K562 (cell line): ENCODE measurements around the gene KIAA0319L. TPM values are rescaled to one million over a fixed set of nuclear protein-coding genes. Genes with fewer than 3 reads are reported as not detected.

Experiments used
- ATAC-seq: fragments of 200-7000 bp; cut with Tn5 transposase; 3 replicates; pipeline ENCODE4 v1.9.1; 2020; ENCODE audit warnings: moderate library complexity
- BruUV-seq: library from RNA; stranded (reverse); fragments of 400-500 nt; replicated peaks from 2 replicates; lab custom pipeline; 2021; lab: Mats Ljungman, UMichigan
- CTCF ChIA-PET: fragments of 300-600 bp; formaldehyde crosslinking; extraction: SDS; loops from one replicate; lab custom pipeline; 2021; ENCODE audit warnings: low intra/inter-chr PET ratio; lab: Yijun Ruan, JAX
- POLR2A ChIA-PET: fragments of 300-600, 350-650 bp; sonication (Branson Sonifier 250); formaldehyde crosslinking; extraction: SDS; loops from one replicate; lab custom pipeline; 2021; ENCODE audit warnings: antibody characterized with exemption, inconsistent platforms; lab: Yijun Ruan, JAX
- DNase-seq, 4 experiments: peaks; one replicate each; pipeline versions ENCODE4 v3.0.0 to v3.0.0-alpha.2; 2011 to 2018; ENCODE audit warnings: low spot score in 3 of 4, mixed read lengths in 3 of 4; ENCODE audit errors: extremely low read depth in 1 of 4
- FAIRE-seq: peaks from 2 replicates; lab custom pipeline; 2011; peaks lifted over from hg19 to GRCh38; lab: Jason Lieb, UNC
- H2AFZ ChIP-seq: 2 replicates; pipeline ENCODE4 v1.6.0; 2011; ENCODE audit warnings: low read depth, low read length, control low read depth, inconsistent platforms
- H3K27ac ChIP-seq: fragments of 200-600 bp; 3 replicates; pipeline ENCODE4 v1.8.0; 2011; ENCODE audit warnings: low read depth, mild to moderate bottlenecking, control low read depth, inconsistent platforms, low read length, moderate library complexity, mixed read lengths; ENCODE audit errors: extremely low read depth
- H3K27me3 ChIP-seq, 2 experiments: fragments of 300-600 bp in 1 of 2; 2 replicates in 1 of 2; 3 replicates in 1 of 2; pipeline versions ENCODE4 v1.6.0 to v1.8.0; 2011; ENCODE audit warnings: inconsistent platforms in 2 of 2, low read length in 2 of 2, mild to moderate bottlenecking in 1 of 2, mixed read lengths in 1 of 2, moderate library complexity in 1 of 2; ENCODE audit not compliant: control insufficient read depth in 2 of 2, insufficient read depth in 2 of 2
- H3K36me3 ChIP-seq: fragments of 300-600 bp; 3 replicates; pipeline ENCODE4 v1.8.0; 2011; ENCODE audit warnings: mild to moderate bottlenecking, low read length, inconsistent platforms; ENCODE audit not compliant: control insufficient read depth, insufficient read depth
- H3K4me1 ChIP-seq, 2 experiments: fragments of 200-600 bp in 1 of 2; replicated peaks in 1 of 2; 2 replicates in 1 of 2; 3 replicates in 1 of 2; pipeline versions ENCODE4 v1.5.1 to v1.8.0; 2011; ENCODE audit warnings: inconsistent platforms in 2 of 2, low read length in 2 of 2, mild to moderate bottlenecking in 1 of 2, mixed read lengths in 1 of 2, moderate library complexity in 1 of 2; ENCODE audit not compliant: control insufficient read depth in 2 of 2, insufficient read depth in 2 of 2
- H3K4me2 ChIP-seq: 2 replicates; pipeline ENCODE4 v1.6.1; 2011; ENCODE audit warnings: low read length, control low read depth, inconsistent platforms, mixed read lengths; ENCODE audit not compliant: insufficient read depth
- H3K4me3 ChIP-seq: fragments of 200-600 bp; sonication (generic), shearing (Covaris generic); 2 replicates; pipeline ENCODE4 v1.5.1; 2016; ENCODE audit warnings: control low read depth, inconsistent platforms
- H3K79me2 ChIP-seq: fragments of 200-600 bp; 3 replicates; pipeline ENCODE4 v1.8.0; 2011; ENCODE audit warnings: low read length, inconsistent platforms; ENCODE audit not compliant: control insufficient read depth, insufficient read depth
- H3K9ac ChIP-seq, 2 experiments: 2 replicates each; pipeline versions ENCODE4 v1.6.0 to v1.6.1; 2011; ENCODE audit warnings: low read depth in 2 of 2, low read length in 2 of 2, control low read depth in 1 of 2, inconsistent platforms in 1 of 2, mild to moderate bottlenecking in 1 of 2, mixed read lengths in 1 of 2; ENCODE audit not compliant: insufficient read depth in 1 of 2
- H3K9me1 ChIP-seq: one replicate; pipeline ENCODE4 v1.6.0; 2011; ENCODE audit warnings: inconsistent platforms, mild to moderate bottlenecking, low read length, moderate library complexity; ENCODE audit not compliant: control insufficient read depth, insufficient read depth
- H3K9me3 ChIP-seq: replicated peaks from 2 replicates; pipeline ENCODE4 v1.5.1; 2011; ENCODE audit warnings: low read depth, low read length, inconsistent platforms; ENCODE audit not compliant: control insufficient read depth, insufficient read depth
- H4K20me1 ChIP-seq: replicated peaks from 2 replicates; pipeline ENCODE4 v1.6.1; 2011; ENCODE audit warnings: low read length, inconsistent platforms, mixed read lengths; ENCODE audit not compliant: control insufficient read depth, insufficient read depth
- ARID2 ChIP-seq: fragments of 450-650 bp; IDR thresholded peaks from 2 replicates; pipeline ENCODE4 v1.6.1; 2017; ENCODE audit warnings: antibody characterized with exemption, mild to moderate bottlenecking
- ERF ChIP-seq: fragments of 450-650 bp; formaldehyde crosslinking; IDR thresholded peaks from 2 replicates; pipeline ENCODE4 v1.4.0; 2020; ENCODE audit warnings: mild to moderate bottlenecking, mixed read lengths
- ETV1 ChIP-seq: fragments of 450-650 bp; conservative IDR thresholded peaks from 2 replicates; pipeline ENCODE4 v1.6.1; 2016; ENCODE audit warnings: missing genetic modification characterization, control low read depth, low read depth, missing compliant biosample characterization
- FOXA1 ChIP-seq: fragments of 450-650 bp; IDR thresholded peaks from 2 replicates; pipeline ENCODE4 v1.6.1; 2016; ENCODE audit warnings: mild to moderate bottlenecking, borderline replicate concordance
- FOXK2 ChIP-seq, 2 experiments: fragments of 450-650 bp; IDR thresholded peaks in 1 of 2; conservative IDR thresholded peaks in 1 of 2; 2 replicates each; pipeline ENCODE4 v1.6.1; 2016; ENCODE audit warnings: low read depth in 2 of 2, mild to moderate bottlenecking in 1 of 2
- GATA2 ChIP-seq: sonication (generic); formaldehyde crosslinking; IDR thresholded peaks from 2 replicates; pipeline ENCODE4 v1.4.0; 2020; ENCODE audit warnings: mild to moderate bottlenecking, missing genetic modification reagents
- KDM1A ChIP-seq, 2 experiments: fragments of 450-650 bp; IDR thresholded peaks; 2 replicates each; pipeline ENCODE4 v1.6.1; 2016; ENCODE audit warnings: mild to moderate bottlenecking in 2 of 2
- MAFF ChIP-seq: IDR thresholded peaks from 2 replicates; pipeline ENCODE4 v1.6.1; 2012; ENCODE audit warnings: low read length, improper control_type of control experiment
- MAFG ChIP-seq: fragments of 450-650 bp; conservative IDR thresholded peaks from 2 replicates; pipeline ENCODE4 v1.6.1; 2016; ENCODE audit warnings: missing genetic modification characterization, missing compliant biosample characterization
- MAFK ChIP-seq: IDR thresholded peaks from 2 replicates; pipeline ENCODE4 v1.6.1; 2011; ENCODE audit warnings: low read length, improper control_type of control experiment
- SMC3 ChIP-seq: conservative IDR thresholded peaks from 2 replicates; pipeline ENCODE4 v1.6.1; 2011; ENCODE audit warnings: low read depth, low read length, improper control_type of control experiment; ENCODE audit not compliant: insufficient read depth
- ZNF316 ChIP-seq: fragments of 450-650 bp; IDR thresholded peaks from 2 replicates; pipeline ENCODE4 v1.6.1; 2016
- WGBS: fragments of 100-300 bp; shearing (Covaris generic); methylation state at CpG from one replicate; pipeline ENCODE4 v1.1.6; 2016; ENCODE audit warnings: low coverage, mixed read lengths; ENCODE audit not compliant: insufficient coverage; ENCODE audit errors: missing lambda C conversion rate; 5-methylcytosine and 5-hydroxymethylcytosine counted together
- in situ Hi-C: fragments of 300-500 bp; cut with MboI; formaldehyde crosslinking; loops from 4 replicates; pipeline ENCODE4 v1.15.0; 2018; ENCODE audit warnings: inconsistent platforms, mixed read lengths
- intact Hi-C: fragments of 100-400 bp; cut with micrococcal nuclease; formaldehyde crosslinking; loops from 2 replicates; pipeline ENCODE4 v1.14.2; 2022
- polyA plus RNA-seq, 8 experiments: library from polyadenylated mRNA; depleted of rRNA in 4 of 8; stranded (reverse) in 5 of 8; unstranded in 3 of 8; fragments of >200 nt; fragmentation: Nextera tagmentation in 2 of 8; fragmentation: Illumina TruSeq in 1 of 8; extraction: Ambion mirVana in 2 of 8; extraction: Trizol in 1 of 8; gene quantifications; 2 replicates each; pipeline versions ENCODE4 v1.2.1 to v1.2.3, GENCODE V29; 2011 to 2014; ENCODE audit warnings: inconsistent platforms in 1 of 8, missing spikeins in 1 of 8
- total RNA-seq, 7 experiments: library from RNA; depleted of rRNA in 6 of 7; stranded (reverse); fragments of >200 nt in 6 of 7; fragmentation: Illumina TruSeq in 2 of 7; extraction: Trizol in 2 of 7; gene quantifications; 2 replicates each; pipeline versions ENCODE4 v1.2.1 to v1.2.3, GENCODE V29; 2011 to 2021; ENCODE audit warnings: low replicate concordance in 1 of 7
- TF ChIP-seq, protein P1 (sequence below): fragments of 250-450 bp; sonication (Bioruptor Pico); IDR thresholded peaks from 2 replicates; pipeline ENCODE4 v1.6.1; 2021; ENCODE audit warnings: mild to moderate bottlenecking
- TF ChIP-seq, protein P2 (sequence below): fragments of 250-450 bp; sonication (Bioruptor Pico); IDR thresholded peaks from 2 replicates; pipeline ENCODE4 v1.8.0; 2021; ENCODE audit warnings: moderate library complexity, mild to moderate bottlenecking, inconsistent platforms
- TF ChIP-seq, protein P3 (sequence below): fragments of 250-450 bp; sonication (Bioruptor Pico); IDR thresholded peaks from 2 replicates; pipeline ENCODE4 v1.8.0; 2022; ENCODE audit warnings: inconsistent platforms

KIAA0319L gene
- total and polyA plus RNA-seq, 9 of the 15 experiments (the other 6 are each of a cell fraction or from before 2014, with no cell fraction given), result 2.4 to 51.7 (median 27.4) TPM

GRCh38 chr1:35451125-35451528 is 106.1 kb downstream of the KIAA0319L start (continued):
- TF ChIP-seq, protein P1, sequence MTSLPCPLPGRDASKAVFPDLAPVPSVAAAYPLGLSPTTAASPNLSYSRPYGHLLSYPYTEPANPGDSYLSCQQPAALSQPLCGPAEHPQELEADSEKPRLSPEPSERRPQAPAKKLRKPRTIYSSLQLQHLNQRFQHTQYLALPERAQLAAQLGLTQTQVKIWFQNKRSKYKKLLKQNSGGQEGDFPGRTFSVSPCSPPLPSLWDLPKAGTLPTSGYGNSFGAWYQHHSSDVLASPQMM (CRISPR knock-in tag), result no peak
- TF ChIP-seq FOXK2 (conservative IDR thresholded peaks at IDR 0.05 in 1 of 2, IDR thresholded peaks at IDR 0.05 in 1 of 2; ENCODE audit: low read depth in 2 of 2), result no peak
- TF ChIP-seq SMC3, result peak; percentile 96
- TF ChIP-seq FOXA1, result no peak
- TF ChIP-seq, all 486 proteins: peak for 20

GRCh38 chr1:35449334-35450008 is 107.7 kb downstream of the KIAA0319L start:
- ChIA-PET CTCF (interaction anchor here (1.8 kb wide), 1 partner anchor 321 kb away, joined by 7 read pairs; the partner anchor contains the start of gene CLSPN), POLR2A (interaction anchor here (0.8 to 1.8 kb wide), 5 partner anchors 10 to 590 kb away, joined by 3 to 4 read pairs (median 3); partner anchors contain the start of gene SMIM12)
- no peaks in the 10 kb centered on the region for H3K79me2 ChIP-seq
- H3K9me1 ChIP-seq, result no peaks in the 10 kb centered on the region
- WGBS, result 80% methylated on average over 7 of the region's 7 CpGs
- peaks cover 91% of the 10 kb centered on the region for H3K36me3 ChIP-seq
- H3K4me2 ChIP-seq, result no peak overlapping the region
- H4K20me1 ChIP-seq, result no peaks in the 10 kb centered on the region
- intact Hi-C loops (loop anchor here (5.0 kb wide), 1 partner anchor 268 kb away; the partner anchor contains the start of gene C1orf216), in situ Hi-C loops (loop anchor here (5.0 kb wide), 2 partner anchors 113 to 273 kb away; no protein-coding TSS in a partner anchor)
- no peak overlapping the region for H3K9ac ChIP-seq
- ATAC-seq, result no peak
- no peak overlapping the region for H3K4me3 ChIP-seq
- no peak overlapping the region for H2AFZ ChIP-seq
- H3K27ac ChIP-seq, result no peak overlapping the region
- no peak for DNase-seq
- H3K4me1 ChIP-seq, result no peaks in the 10 kb centered on the region
- no TSS peak for BruUV-seq
- no peaks in the 10 kb centered on the region for H3K27me3 ChIP-seq
- no peaks in the 10 kb centered on the region for H3K9me3 ChIP-seq
- no peak for FAIRE-seq
- TF ChIP-seq ERF (CRISPR knock-in tag) (no peak), ZNF316 (peak; percentile 79), KDM1A (IDR thresholded peaks at IDR 0.05) (no peak), ARID2 (no peak), ETV1 (tag) (no peak), GATA2 (no peak), MAFK (peak; percentile 58; the same call in 1 of the 2 replicates), MAFF (peak; percentile 64), MAFG (tag) (peak; percentile 69)
- TF ChIP-seq, protein P2, sequence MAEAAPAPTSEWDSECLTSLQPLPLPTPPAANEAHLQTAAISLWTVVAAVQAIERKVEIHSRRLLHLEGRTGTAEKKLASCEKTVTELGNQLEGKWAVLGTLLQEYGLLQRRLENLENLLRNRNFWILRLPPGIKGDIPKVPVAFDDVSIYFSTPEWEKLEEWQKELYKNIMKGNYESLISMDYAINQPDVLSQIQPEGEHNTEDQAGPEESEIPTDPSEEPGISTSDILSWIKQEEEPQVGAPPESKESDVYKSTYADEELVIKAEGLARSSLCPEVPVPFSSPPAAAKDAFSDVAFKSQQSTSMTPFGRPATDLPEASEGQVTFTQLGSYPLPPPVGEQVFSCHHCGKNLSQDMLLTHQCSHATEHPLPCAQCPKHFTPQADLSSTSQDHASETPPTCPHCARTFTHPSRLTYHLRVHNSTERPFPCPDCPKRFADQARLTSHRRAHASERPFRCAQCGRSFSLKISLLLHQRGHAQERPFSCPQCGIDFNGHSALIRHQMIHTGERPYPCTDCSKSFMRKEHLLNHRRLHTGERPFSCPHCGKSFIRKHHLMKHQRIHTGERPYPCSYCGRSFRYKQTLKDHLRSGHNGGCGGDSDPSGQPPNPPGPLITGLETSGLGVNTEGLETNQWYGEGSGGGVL (CRISPR knock-in tag), result no peak
- TF ChIP-seq, protein P3, sequence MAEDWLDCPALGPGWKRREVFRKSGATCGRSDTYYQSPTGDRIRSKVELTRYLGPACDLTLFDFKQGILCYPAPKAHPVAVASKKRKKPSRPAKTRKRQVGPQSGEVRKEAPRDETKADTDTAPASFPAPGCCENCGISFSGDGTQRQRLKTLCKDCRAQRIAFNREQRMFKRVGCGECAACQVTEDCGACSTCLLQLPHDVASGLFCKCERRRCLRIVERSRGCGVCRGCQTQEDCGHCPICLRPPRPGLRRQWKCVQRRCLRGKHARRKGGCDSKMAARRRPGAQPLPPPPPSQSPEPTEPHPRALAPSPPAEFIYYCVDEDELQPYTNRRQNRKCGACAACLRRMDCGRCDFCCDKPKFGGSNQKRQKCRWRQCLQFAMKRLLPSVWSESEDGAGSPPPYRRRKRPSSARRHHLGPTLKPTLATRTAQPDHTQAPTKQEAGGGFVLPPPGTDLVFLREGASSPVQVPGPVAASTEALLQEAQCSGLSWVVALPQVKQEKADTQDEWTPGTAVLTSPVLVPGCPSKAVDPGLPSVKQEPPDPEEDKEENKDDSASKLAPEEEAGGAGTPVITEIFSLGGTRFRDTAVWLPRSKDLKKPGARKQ (CRISPR knock-in tag), result no peak
